Measurements from ENCODE around the gene SV2C.

The SV2C gene

GRCh38 chr5:76383126-76383832, 300.1 kb downstream of the SV2C start:
- Histone ChIP-seq H3K27ac (peak overlapping the region; percentile 98), H3K4me3 (ENCODE audit: low read depth, low read length) (no peak overlapping the region), H3K36me3 (ENCODE audit: control insufficient read depth, insufficient read depth, low read length) (no peaks in the 10 kb centered on the region), H2AFZ (peak overlapping the region; percentile 43), H3K9ac (no peak overlapping the region), H3K79me2 (no peaks in the 10 kb centered on the region), H3K4me2 (ENCODE audit: low read length) (peak overlapping the region; percentile 37), H3K27me3 (ENCODE audit: control insufficient read depth, insufficient read depth, low read length) (no peaks in the 10 kb centered on the region), H3K9me3 (ENCODE audit: control insufficient read depth, low read length) (no peaks in the 10 kb centered on the region), H3K4me1 (peaks cover 57% of the 10 kb centered on the region)
- TF ChIP-seq, protein P1, sequence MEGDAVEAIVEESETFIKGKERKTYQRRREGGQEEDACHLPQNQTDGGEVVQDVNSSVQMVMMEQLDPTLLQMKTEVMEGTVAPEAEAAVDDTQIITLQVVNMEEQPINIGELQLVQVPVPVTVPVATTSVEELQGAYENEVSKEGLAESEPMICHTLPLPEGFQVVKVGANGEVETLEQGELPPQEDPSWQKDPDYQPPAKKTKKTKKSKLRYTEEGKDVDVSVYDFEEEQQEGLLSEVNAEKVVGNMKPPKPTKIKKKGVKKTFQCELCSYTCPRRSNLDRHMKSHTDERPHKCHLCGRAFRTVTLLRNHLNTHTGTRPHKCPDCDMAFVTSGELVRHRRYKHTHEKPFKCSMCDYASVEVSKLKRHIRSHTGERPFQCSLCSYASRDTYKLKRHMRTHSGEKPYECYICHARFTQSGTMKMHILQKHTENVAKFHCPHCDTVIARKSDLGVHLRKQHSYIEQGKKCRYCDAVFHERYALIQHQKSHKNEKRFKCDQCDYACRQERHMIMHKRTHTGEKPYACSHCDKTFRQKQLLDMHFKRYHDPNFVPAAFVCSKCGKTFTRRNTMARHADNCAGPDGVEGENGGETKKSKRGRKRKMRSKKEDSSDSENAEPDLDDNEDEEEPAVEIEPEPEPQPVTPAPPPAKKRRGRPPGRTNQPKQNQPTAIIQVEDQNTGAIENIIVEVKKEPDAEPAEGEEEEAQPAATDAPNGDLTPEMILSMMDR (IDR thresholded peaks at IDR 0.05), result no peak

GRCh38 chr5:76384189-76384588, 301.0 kb downstream of the SV2C start:
- peak overlapping the region; percentile 42 for H2AFZ ChIP-seq
- H3K27ac ChIP-seq, result peak overlapping the region; percentile 98
- H3K4me1 ChIP-seq, result peaks cover 64% of the 10 kb centered on the region
- TF ChIP-seq, protein P1 (IDR thresholded peaks at IDR 0.05), result no peak
- no peaks in the 10 kb centered on the region for H3K9me3 ChIP-seq (ENCODE audit: control insufficient read depth, low read length)
- H3K4me3 ChIP-seq (ENCODE audit: low read depth, low read length), result no peak overlapping the region
- no peak overlapping the region for H3K9ac ChIP-seq
- H3K36me3 ChIP-seq (ENCODE audit: control insufficient read depth, insufficient read depth, low read length), result no peaks in the 10 kb centered on the region
- H3K27me3 ChIP-seq (ENCODE audit: control insufficient read depth, insufficient read depth, low read length), result no peaks in the 10 kb centered on the region
- H3K79me2 ChIP-seq, result no peaks in the 10 kb centered on the region
- peak overlapping the region; percentile 53 for H3K4me2 ChIP-seq (ENCODE audit: low read length)

DNA sequence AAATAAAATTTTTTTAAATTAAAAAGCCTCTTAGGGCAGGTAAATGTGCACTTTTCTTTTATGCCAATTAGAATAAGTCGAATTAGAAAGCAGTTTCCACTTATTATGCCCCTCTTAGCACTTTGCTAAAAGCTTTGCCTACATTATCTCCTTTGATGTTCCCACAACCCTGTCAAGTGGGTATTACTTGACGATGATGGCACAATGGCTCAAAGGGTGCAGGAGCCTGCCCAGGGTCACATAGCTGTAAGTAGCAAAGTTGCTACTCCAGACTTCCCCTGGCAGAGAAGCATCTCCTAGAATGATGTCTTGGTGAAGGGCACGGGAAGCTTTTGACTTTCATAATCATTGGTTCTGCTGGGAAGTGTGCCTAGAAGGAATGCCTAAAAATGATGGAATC, 301.5 kb downstream of the SV2C start:
- Histone ChIP-seq H3K27me3 (ENCODE audit: control insufficient read depth, insufficient read depth, low read length) (no peaks in the 10 kb centered on the region), H3K4me1 (peaks cover 69% of the 10 kb centered on the region), H3K4me3 (ENCODE audit: low read depth, low read length) (no peak overlapping the region), H3K9me3 (ENCODE audit: control insufficient read depth, low read length) (no peaks in the 10 kb centered on the region), H3K79me2 (no peaks in the 10 kb centered on the region), H3K36me3 (ENCODE audit: control insufficient read depth, insufficient read depth, low read length) (no peaks in the 10 kb centered on the region), H2AFZ (no peak overlapping the region), H3K9ac (no peak overlapping the region), H3K4me2 (ENCODE audit: low read length) (peak overlapping the region; percentile 2), H3K27ac (peak overlapping the region; percentile 98)
- TF ChIP-seq, protein P1 (IDR thresholded peaks at IDR 0.05), result no peak

- H3K4me2 ChIP-seq (ENCODE audit: low read length), result peak overlapping the region; percentile 72
- TF ChIP-seq, protein P1 (IDR thresholded peaks at IDR 0.05), result no peak
- no peaks in the 10 kb centered on the region for H3K36me3 ChIP-seq (ENCODE audit: control insufficient read depth, insufficient read depth, low read length)
- no peak overlapping the region for H3K9ac ChIP-seq
- peak overlapping the region; percentile 31 for H3K4me3 ChIP-seq (ENCODE audit: low read depth, low read length)
- H3K79me2 ChIP-seq, result no peaks in the 10 kb centered on the region
- peak overlapping the region; percentile 98 for H3K27ac ChIP-seq
- no peaks in the 10 kb centered on the region for H3K9me3 ChIP-seq (ENCODE audit: control insufficient read depth, low read length)
- peaks cover 69% of the 10 kb centered on the region for H3K4me1 ChIP-seq
- H2AFZ ChIP-seq, result peak overlapping the region; percentile 24
- no peaks in the 10 kb centered on the region for H3K27me3 ChIP-seq (ENCODE audit: control insufficient read depth, insufficient read depth, low read length)
These were observed 302.4 kb downstream of the SV2C start for GRCh38 chr5:76385540-76385939.

- Histone ChIP-seq H3K4me2 (ENCODE audit: low read length) (peak overlapping the region; percentile 72), H3K27ac (peak overlapping the region; percentile 98)
These were observed 303.2 kb downstream of the SV2C start for GRCh38 chr5:76386360-76386759.

More at GRCh38 chr5:76386360-76386759, 303.2 kb downstream of the SV2C start:
- TF ChIP-seq, protein P1 (IDR thresholded peaks at IDR 0.05), result no peak
- Histone ChIP-seq H3K4me3 (ENCODE audit: low read depth, low read length) (peak overlapping the region; percentile 31), H3K4me1 (peaks cover 68% of the 10 kb centered on the region), H3K9me3 (ENCODE audit: control insufficient read depth, low read length) (no peaks in the 10 kb centered on the region), H3K36me3 (ENCODE audit: control insufficient read depth, insufficient read depth, low read length) (no peaks in the 10 kb centered on the region), H3K9ac (no peak overlapping the region), H2AFZ (peak overlapping the region; percentile 50), H3K27me3 (ENCODE audit: control insufficient read depth, insufficient read depth, low read length) (no peaks in the 10 kb centered on the region), H3K79me2 (no peaks in the 10 kb centered on the region)
